ENCODE data around the gene HMCN2.

HMCN2 gene

GRCh38 chr9:130458027-130458803 is 192.7 kb downstream of the HMCN2 start:
- H3K4me1 Mint-ChIP-seq (ENCODE audit: low read depth) = no peaks in the 10 kb centered on the region
- no peaks in the 10 kb centered on the region for H3K9me3 Mint-ChIP-seq (ENCODE audit: low read depth)
- H3K36me3 Mint-ChIP-seq = no peaks in the 10 kb centered on the region
- H3K27ac Mint-ChIP-seq = no peak overlapping the region
- no peak overlapping the region for H3K4me3 Mint-ChIP-seq
- H3K27me3 Mint-ChIP-seq = peaks cover 6% of the 10 kb centered on the region

- H3K4me3 Mint-ChIP-seq = no peak overlapping the region
- no peak overlapping the region for H3K27ac Mint-ChIP-seq
- peaks cover 6% of the 10 kb centered on the region for H3K27me3 Mint-ChIP-seq
- H3K36me3 Mint-ChIP-seq = no peaks in the 10 kb centered on the region
- H3K4me1 Mint-ChIP-seq (ENCODE audit: low read depth) = no peaks in the 10 kb centered on the region
- H3K9me3 Mint-ChIP-seq (ENCODE audit: low read depth) = no peaks in the 10 kb centered on the region
Observed at GRCh38 chr9:130458804-130459067, 193.2 kb downstream of the HMCN2 start.

DNA sequence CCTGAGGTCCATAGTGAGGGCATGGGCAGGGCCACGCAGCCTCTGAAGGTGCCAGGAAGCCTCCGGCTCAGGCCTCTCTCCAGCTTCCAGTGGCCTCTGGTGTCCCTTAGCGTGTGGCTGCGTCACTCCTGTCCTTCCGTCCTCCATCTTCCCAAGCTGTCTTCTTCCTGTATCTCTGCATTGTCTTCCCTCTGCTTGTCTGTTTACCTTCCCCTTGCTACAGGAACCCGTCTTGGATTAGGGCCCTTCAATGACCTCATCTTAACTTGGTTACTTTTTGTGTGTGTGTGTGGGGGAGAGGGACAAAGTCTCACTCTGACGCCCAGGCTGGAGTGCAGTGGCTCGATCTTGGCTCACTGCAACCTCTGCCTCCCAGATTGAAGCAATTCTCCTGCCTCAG is 193.6 kb downstream of the HMCN2 start:
- no peak overlapping the region for H3K4me3 Mint-ChIP-seq
- H3K9me3 Mint-ChIP-seq (ENCODE audit: low read depth) = no peaks in the 10 kb centered on the region
- H3K4me1 Mint-ChIP-seq (ENCODE audit: low read depth) = no peaks in the 10 kb centered on the region
- H3K27ac Mint-ChIP-seq = no peak overlapping the region
- no peaks in the 10 kb centered on the region for H3K36me3 Mint-ChIP-seq
- peaks cover 6% of the 10 kb centered on the region for H3K27me3 Mint-ChIP-seq

DNA sequence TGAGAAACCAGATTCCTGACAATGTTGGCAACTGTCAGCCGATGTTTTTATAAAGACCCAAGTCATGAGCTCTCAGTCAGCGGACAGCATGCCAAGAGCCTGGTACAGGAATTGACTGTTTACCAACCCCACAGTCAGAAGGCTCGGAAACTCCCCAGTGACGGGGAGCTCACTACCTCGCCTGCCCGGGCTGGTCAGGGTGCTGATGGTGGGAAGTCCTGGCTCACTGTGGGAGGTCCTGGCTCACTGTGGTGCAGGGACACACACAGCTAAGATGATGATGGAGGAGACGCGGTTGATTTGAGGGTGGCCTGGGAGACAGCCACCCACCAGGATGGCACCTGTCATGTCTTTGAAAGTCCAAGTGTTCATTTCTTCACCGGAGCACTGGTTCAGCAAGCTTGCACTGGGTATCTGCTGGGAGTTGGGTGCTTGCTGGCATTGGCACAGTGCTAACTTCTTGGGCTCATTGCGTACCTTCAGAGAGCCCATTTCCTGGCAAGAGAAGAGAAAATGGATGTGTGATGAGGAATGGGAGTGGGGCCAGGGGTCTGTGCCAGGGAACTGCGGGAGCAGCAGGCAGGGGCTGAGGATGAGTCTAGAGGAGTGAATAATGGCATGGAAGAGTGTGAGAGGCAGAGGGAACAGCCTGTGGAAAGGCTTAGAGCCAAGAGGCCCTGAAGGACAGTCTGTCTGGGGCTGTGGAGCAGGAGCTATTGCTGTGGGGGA is 194.5 kb downstream of the HMCN2 start:
- no peaks in the 10 kb centered on the region for H3K36me3 Mint-ChIP-seq
- H3K9me3 Mint-ChIP-seq (ENCODE audit: low read depth) = no peaks in the 10 kb centered on the region
- peaks cover 8% of the 10 kb centered on the region for H3K27me3 Mint-ChIP-seq
- H3K27ac Mint-ChIP-seq = no peak overlapping the region
- no peaks in the 10 kb centered on the region for H3K4me1 Mint-ChIP-seq (ENCODE audit: low read depth)
- no peak overlapping the region for H3K4me3 Mint-ChIP-seq

GRCh38 chr9:130461218-130461630 is 195.7 kb downstream of the HMCN2 start:
- Mint-ChIP-seq H3K4me1 (ENCODE audit: low read depth) (no peaks in the 10 kb centered on the region), H3K36me3 (no peaks in the 10 kb centered on the region), H3K4me3 (no peak overlapping the region), H3K27ac (no peak overlapping the region), H3K9me3 (ENCODE audit: low read depth) (no peaks in the 10 kb centered on the region), H3K27me3 (peaks cover 8% of the 10 kb centered on the region)

DNA sequence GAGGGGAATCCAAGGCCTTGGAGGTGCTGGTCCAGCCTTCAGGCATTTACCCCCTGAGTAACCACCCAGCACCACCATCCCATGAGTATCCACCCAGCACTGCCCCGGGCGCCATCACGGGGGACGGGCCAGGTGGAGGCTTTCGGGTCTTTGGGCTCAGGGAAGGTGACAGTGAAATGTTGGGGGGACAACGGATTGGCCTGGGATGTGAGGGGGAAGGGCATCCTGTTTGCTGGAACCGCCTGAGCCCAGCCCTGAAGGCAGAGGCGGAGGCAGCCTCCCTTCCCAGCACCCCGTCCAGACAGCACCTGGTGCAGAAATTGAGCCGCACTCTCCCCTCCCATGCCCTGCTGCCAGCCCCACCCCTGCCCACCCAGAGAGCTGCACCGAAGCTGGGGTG is 196.2 kb downstream of the HMCN2 start:
- no peaks in the 10 kb centered on the region for H3K9me3 Mint-ChIP-seq (ENCODE audit: low read depth)
- no peaks in the 10 kb centered on the region for H3K4me1 Mint-ChIP-seq (ENCODE audit: low read depth)
- H3K36me3 Mint-ChIP-seq = no peaks in the 10 kb centered on the region
- H3K4me3 Mint-ChIP-seq = no peak overlapping the region
- no peak overlapping the region for H3K27ac Mint-ChIP-seq
- H3K27me3 Mint-ChIP-seq = peaks cover 8% of the 10 kb centered on the region

- H3K4me3 Mint-ChIP-seq = no peak overlapping the region
- H3K27ac Mint-ChIP-seq = no peak overlapping the region
- H3K4me1 Mint-ChIP-seq (ENCODE audit: low read depth) = no peaks in the 10 kb centered on the region
- no peaks in the 10 kb centered on the region for H3K36me3 Mint-ChIP-seq
- H3K9me3 Mint-ChIP-seq (ENCODE audit: low read depth) = no peaks in the 10 kb centered on the region
- peaks cover 12% of the 10 kb centered on the region for H3K27me3 Mint-ChIP-seq
Observed at GRCh38 chr9:130462685-130463540, 197.4 kb downstream of the HMCN2 start.

DNA sequence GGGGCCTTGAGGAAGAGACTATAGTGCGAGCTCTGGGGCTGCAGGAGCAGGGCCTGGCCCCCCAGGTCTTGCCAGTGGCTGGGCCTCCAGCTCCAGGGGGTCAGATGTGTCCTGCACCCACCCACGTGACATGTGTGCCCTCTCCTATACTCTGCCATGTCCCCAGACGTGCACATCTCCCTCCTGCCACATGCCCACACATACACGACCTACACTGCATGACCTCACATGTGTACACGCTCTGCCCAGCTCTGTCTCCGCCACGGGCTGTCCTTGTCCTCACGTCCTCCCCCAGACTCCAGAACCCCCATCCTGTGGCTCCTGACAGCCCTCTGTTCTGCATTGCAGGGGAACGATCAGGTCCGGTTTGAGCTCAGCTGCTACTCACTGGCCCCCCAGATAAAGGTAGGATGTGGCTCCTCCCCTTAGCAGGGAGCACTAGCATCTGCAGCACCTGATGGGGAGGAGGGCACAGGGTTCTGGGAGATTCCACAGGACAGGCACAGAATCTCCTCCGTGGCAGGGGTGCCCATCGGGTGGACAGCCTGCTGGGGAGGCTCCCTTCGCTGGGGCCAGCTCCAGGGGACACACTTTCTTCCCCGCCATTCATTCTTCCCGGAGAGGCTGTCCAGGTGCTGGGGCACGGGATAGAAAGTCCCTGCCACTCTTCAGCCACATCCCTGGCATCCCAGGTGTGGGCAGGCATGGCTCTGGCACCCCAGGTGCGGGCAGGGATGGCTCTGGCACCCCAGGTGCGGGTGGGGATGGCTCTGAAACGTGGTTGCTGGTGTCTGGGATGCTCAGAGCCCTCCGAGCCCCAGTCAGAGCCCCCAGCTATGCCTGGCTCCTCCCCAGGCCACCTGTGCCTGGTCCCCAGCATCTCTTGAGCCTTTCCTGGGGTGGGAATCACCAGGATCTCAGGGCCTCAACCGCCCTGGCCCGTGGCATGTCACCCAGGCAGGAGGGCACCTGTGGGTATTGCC is 198.5 kb downstream of the HMCN2 start:
- no peaks in the 10 kb centered on the region for H3K9me3 Mint-ChIP-seq (ENCODE audit: low read depth)
- H3K27ac Mint-ChIP-seq = no peak overlapping the region
- H3K4me1 Mint-ChIP-seq (ENCODE audit: low read depth) = no peaks in the 10 kb centered on the region
- no peak overlapping the region for H3K4me3 Mint-ChIP-seq
- H3K27me3 Mint-ChIP-seq = peaks cover 15% of the 10 kb centered on the region
- no peaks in the 10 kb centered on the region for H3K36me3 Mint-ChIP-seq

DNA sequence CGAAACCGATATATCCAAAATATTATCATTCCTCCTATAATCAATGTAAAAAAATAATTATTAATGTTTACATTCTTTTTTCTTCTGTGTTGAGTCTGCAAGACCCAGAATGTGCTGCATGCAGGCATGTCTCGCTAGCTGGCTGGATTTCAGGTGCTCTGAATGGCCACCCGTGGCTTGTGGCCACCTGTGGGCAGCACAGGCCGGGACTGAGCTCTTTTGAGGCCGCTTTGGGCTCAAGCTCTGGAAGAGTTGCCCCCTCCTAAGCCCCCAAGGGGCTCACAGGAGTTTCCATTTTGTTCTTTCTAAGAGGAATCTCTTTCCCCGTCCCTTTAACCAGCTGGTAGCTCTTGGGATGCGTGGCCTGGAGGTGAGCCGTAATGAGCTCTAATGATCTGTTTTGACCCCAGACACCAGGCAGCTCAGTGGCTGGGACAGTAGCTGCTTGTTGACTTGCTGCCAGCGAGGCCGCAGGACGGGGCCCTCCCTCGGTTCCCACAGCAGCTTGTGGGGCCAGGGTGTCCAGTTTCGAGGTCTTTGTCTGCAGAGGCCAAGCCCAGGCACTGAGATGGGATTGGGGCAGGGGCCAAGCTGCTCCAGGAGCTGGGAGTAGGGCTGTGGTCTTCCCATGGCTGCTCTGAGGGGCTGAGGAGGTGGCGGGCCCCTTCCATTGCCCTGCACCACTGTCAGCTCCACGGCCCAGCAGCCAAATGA is 200.0 kb downstream of the HMCN2 start:
- no peak overlapping the region for H3K27ac Mint-ChIP-seq
- no peak overlapping the region for H3K4me3 Mint-ChIP-seq
- H3K36me3 Mint-ChIP-seq = no peaks in the 10 kb centered on the region
- no peaks in the 10 kb centered on the region for H3K4me1 Mint-ChIP-seq (ENCODE audit: low read depth)
- peaks cover 12% of the 10 kb centered on the region for H3K27me3 Mint-ChIP-seq
- no peaks in the 10 kb centered on the region for H3K9me3 Mint-ChIP-seq (ENCODE audit: low read depth)

DNA sequence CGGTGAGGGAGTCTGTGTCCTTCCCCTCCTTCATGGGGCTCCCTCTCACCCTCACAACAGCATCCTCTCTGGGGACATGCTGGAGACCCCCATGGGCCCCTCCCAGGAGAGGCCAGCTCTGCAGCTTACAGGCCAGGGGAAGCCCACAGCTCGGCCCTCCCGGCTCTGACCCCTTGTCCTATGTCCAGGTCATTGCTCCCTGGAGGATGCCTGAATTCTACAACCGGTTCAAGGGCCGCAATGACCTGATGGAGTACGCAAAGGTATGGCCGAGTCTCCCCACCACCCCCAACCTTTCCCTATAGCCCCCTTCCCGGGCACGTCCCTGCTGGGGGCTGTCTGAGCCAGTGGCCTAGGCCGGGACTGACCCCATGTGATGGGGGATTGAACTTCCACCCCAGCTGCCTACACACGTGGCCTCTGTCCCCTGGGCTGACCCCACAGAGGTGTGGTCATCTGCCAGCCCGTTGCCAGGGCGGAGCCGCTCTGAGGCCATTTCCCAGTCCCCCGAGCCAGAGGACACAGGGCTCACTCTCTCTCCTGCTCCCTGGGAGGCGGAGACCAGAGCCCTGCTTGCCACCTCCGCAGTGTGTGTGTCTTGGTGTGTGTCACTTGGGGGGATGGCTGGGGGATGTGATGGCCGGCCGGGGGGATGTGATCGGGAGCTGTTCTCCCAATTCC is 201.1 kb downstream of the HMCN2 start:
- peaks cover 13% of the 10 kb centered on the region for H3K27me3 Mint-ChIP-seq

GRCh38 chr9:130467316-130467715 is 201.8 kb downstream of the HMCN2 start:
- Mint-ChIP-seq H3K27ac (no peak overlapping the region), H3K9me3 (ENCODE audit: low read depth) (no peaks in the 10 kb centered on the region), H3K36me3 (no peaks in the 10 kb centered on the region), H3K4me1 (ENCODE audit: low read depth) (no peaks in the 10 kb centered on the region), H3K27me3 (peaks cover 13% of the 10 kb centered on the region), H3K4me3 (no peak overlapping the region)

More for the DNA sequence above, 201.1 kb downstream of the HMCN2 start:
- no peaks in the 10 kb centered on the region for H3K4me1 Mint-ChIP-seq (ENCODE audit: low read depth)
- no peak overlapping the region for H3K4me3 Mint-ChIP-seq
- no peak overlapping the region for H3K27ac Mint-ChIP-seq
- no peaks in the 10 kb centered on the region for H3K36me3 Mint-ChIP-seq
- no peaks in the 10 kb centered on the region for H3K9me3 Mint-ChIP-seq (ENCODE audit: low read depth)

DNA sequence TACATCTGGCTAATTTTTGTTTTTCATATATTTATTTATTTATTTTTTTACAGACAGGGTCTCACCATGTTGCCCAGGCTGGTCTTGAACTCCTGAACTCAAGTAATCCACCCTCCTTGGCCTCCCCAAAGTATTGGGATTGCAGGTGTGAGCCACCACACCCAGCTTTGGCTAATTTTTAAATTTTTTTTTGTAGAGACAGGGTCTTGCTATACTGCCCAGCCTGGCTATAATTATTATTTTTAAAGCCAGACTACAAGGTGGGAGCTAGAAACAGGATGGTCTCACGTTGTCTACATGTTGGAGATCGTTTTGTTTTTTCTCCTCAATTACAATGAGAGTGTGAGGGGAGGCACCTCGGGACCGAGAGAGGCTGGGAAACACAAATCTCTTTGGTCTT is 203.0 kb downstream of the HMCN2 start:
- Mint-ChIP-seq H3K27ac (no peak overlapping the region), H3K4me1 (ENCODE audit: low read depth) (no peaks in the 10 kb centered on the region), H3K27me3 (peaks cover 11% of the 10 kb centered on the region), H3K4me3 (no peak overlapping the region), H3K9me3 (ENCODE audit: low read depth) (no peaks in the 10 kb centered on the region), H3K36me3 (no peaks in the 10 kb centered on the region)

- no peak overlapping the region for H3K4me3 Mint-ChIP-seq
- no peaks in the 10 kb centered on the region for H3K4me1 Mint-ChIP-seq (ENCODE audit: low read depth)
- H3K9me3 Mint-ChIP-seq (ENCODE audit: low read depth) = no peaks in the 10 kb centered on the region
- peaks cover 9% of the 10 kb centered on the region for H3K27me3 Mint-ChIP-seq
- no peak overlapping the region for H3K27ac Mint-ChIP-seq
- no peaks in the 10 kb centered on the region for H3K36me3 Mint-ChIP-seq
Observed at GRCh38 chr9:130470269-130470668, 204.7 kb downstream of the HMCN2 start.

All from activated naive CD8-positive, alpha-beta T cell (primary cell).